WTC11 (cell line): ENCODE data around the gene HERC5. TPM values are rescaled to one million over a fixed set of nuclear protein-coding genes. Genes with fewer than 3 reads are reported as not detected.

Source experiments
- TP53 ChIP-seq: sonication (generic); formaldehyde crosslinking; IDR thresholded peaks from 2 replicates; pipeline ENCODE4 v1.8.1; 2023; ENCODE audit warnings: mild to moderate bottlenecking, missing genetic modification reagents
- ZNF263 ChIP-seq: sonication (generic); formaldehyde crosslinking; IDR thresholded peaks from 2 replicates; pipeline ENCODE4 v1.8.1; 2022; ENCODE audit warnings: low read depth, mild to moderate bottlenecking, moderate library complexity, missing genetic modification reagents
- total RNA-seq: library from RNA; stranded (reverse); gene quantifications from 3 replicates; pipeline ENCODE4 v1.2.3, GENCODE V29; 2021
- TF ChIP-seq, protein P1 (sequence below): sonication (generic); formaldehyde crosslinking; IDR thresholded peaks from 2 replicates; pipeline ENCODE4 v1.8.1; 2023; ENCODE audit warnings: mild to moderate bottlenecking, missing genetic modification reagents, moderate library complexity

HERC5 gene
- total RNA-seq, 1 experiment from 2014 or later, result 14.3 TPM

DNA sequence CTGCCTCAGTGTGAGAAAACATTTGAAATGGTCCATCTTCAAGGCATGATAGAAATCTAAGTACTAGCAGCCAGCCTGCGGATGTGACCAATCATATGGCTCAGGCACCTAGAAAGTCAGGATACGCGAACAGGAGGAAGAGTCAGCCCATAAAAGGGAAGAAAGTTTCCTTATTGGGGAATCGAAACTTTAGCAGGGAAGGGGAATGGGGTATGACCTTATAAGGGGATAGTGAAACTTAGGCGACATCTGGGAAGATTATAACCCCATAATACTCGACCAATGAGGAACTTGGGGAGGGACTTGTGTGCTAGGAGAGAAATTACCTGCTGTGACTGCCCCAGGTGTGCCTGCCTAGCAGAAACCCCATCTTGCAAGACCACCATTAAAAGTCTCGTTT lies 92.9 kb downstream of the HERC5 start (continued):
- TF ChIP-seq ZNF263 (CRISPR knock-in tag) (no peak), TP53 (CRISPR knock-in tag) (no peak)
- TF ChIP-seq, protein P1, sequence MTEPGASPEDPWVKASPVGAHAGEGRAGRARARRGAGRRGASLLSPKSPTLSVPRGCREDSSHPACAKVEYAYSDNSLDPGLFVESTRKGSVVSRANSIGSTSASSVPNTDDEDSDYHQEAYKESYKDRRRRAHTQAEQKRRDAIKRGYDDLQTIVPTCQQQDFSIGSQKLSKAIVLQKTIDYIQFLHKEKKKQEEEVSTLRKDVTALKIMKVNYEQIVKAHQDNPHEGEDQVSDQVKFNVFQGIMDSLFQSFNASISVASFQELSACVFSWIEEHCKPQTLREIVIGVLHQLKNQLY (CRISPR knock-in tag), result no peak

Other genes starting within 250 kb of the HERC5 start
- 13.4 to 17.0 TPM (median 14.1 TPM) in 3 replicates for gene PPM1K, start 172.6 kb upstream of the HERC5 start, total RNA-seq
- 4.1 to 6.7 TPM (median 6.1 TPM) in 3 replicates for gene HERC6, start 78.3 kb upstream of the HERC5 start, total RNA-seq
- 40.9 to 45.3 TPM (median 43.6 TPM) in 3 replicates for gene PYURF, start 66.7 kb downstream of the HERC5 start, total RNA-seq
- gene HERC3, start 135.4 kb downstream of the HERC5 start, total RNA-seq, result 5.2 to 6.3 TPM (median 5.5 TPM) in 3 replicates
- gene NAP1L5, start 240.7 kb downstream of the HERC5 start, total RNA-seq, result 3.1 to 3.4 TPM (median 3.3 TPM) in 3 replicates